Left lobe of liver (tissue), 2 donors: ENCODE data around the gene RAB6A. TPM values are rescaled to one million over a fixed set of nuclear protein-coding genes. Genes with fewer than 3 reads are reported as not detected.
"Not testable (repeated sequence)": the region's sequence is repeated elsewhere in the genome, so short reads cannot be mapped to it uniquely, and the experiment has no call there.

Experiments used
- ATAC-seq: fragments of 200-7000 bp; cut with Tn5 transposase; one replicate; pipeline ENCODE4 v1.9.1; 2020; ENCODE audit warnings: mild to moderate bottlenecking, moderate library complexity
- DNase-seq: peaks from one replicate; pipeline ENCODE4 v3.0.0-alpha.2; 2020; ENCODE audit warnings: low spot score
- total RNA-seq: library from RNA; stranded (reverse); gene quantifications from one replicate; pipeline ENCODE4 v1.2.1, GENCODE V29; 2021
- donor health status: DM: no; HTN: no; CAD: no; lungs with moderate emphysema.
- donor health status: DM: no; HTN: yes; CAD: no.

The RAB6A gene
- total RNA-seq, 1 donor from 2014 or later: 57.2 TPM

GRCh38 chr11:73729594-73730206 lies 31.2 kb downstream of the RAB6A start:
- ATAC-seq (peak; percentile 44), DNase-seq (no peak)

GRCh38 chr11:73728000-73728399 lies 32.9 kb downstream of the RAB6A start:
- ATAC-seq: no peak

GRCh38 chr11:73726825-73727224 lies 34.0 kb downstream of the RAB6A start:
- DNase-seq (no peak), ATAC-seq (no peak)

More at GRCh38 chr11:73728000-73728399, 32.9 kb downstream of the RAB6A start:
- DNase-seq: no peak

- ATAC-seq (no peak), DNase-seq (no peak)
Measured at GRCh38 chr11:73717136-73717535, 43.7 kb downstream of the RAB6A start.

- no peak for ATAC-seq
Measured at GRCh38 chr11:73716153-73717056, 44.5 kb downstream of the RAB6A start.

GRCh38 chr11:73715541-73715940 lies 45.3 kb downstream of the RAB6A start:
- ATAC-seq (no peak), DNase-seq (no peak)

More at GRCh38 chr11:73716153-73717056, 44.5 kb downstream of the RAB6A start:
- DNase-seq: no peak

GRCh38 chr11:73710964-73711363 lies 49.9 kb downstream of the RAB6A start:
- no peak for ATAC-seq
- DNase-seq: no peak

- ATAC-seq (no peak), DNase-seq (no peak)
Measured at GRCh38 chr11:73705053-73705452, 55.8 kb downstream of the RAB6A start.

GRCh38 chr11:73693899-73694525 lies 66.9 kb downstream of the RAB6A start:
- DNase-seq (no peak), ATAC-seq (no peak)

- DNase-seq: no peak
- no peak for ATAC-seq
Measured at GRCh38 chr11:73680687-73681086, 80.2 kb downstream of the RAB6A start.

- ATAC-seq, DNase-seq: not testable (repeated sequence)
Measured at GRCh38 chr11:73676552-73676951, 84.3 kb downstream of the RAB6A start.

GRCh38 chr11:73671701-73672100 lies 89.2 kb downstream of the RAB6A start:
- no peak for DNase-seq
- no peak for ATAC-seq

GRCh38 chr11:73670808-73671207 lies 90.1 kb downstream of the RAB6A start:
- DNase-seq (no peak), ATAC-seq (no peak)

GRCh38 chr11:73667891-73668290 lies 93.0 kb downstream of the RAB6A start:
- DNase-seq (no peak), ATAC-seq (no peak)

GRCh38 chr11:73664877-73665276 lies 96.0 kb downstream of the RAB6A start:
- no peak for ATAC-seq

GRCh38 chr11:73663604-73664495 lies 97.0 kb downstream of the RAB6A start:
- DNase-seq (no peak), ATAC-seq (no peak)

More at GRCh38 chr11:73664877-73665276, 96.0 kb downstream of the RAB6A start:
- DNase-seq: no peak

GRCh38 chr11:73662445-73663157 lies 98.3 kb downstream of the RAB6A start:
- ATAC-seq: no peak
- DNase-seq: no peak

- peak; percentile 84 for DNase-seq
- ATAC-seq: peak; percentile 98
Measured at GRCh38 chr11:73661035-73661628, 99.7 kb downstream of the RAB6A start.

GRCh38 chr11:73660497-73661034 lies 100.3 kb downstream of the RAB6A start:
- DNase-seq: no peak
- peak; percentile 13 for ATAC-seq
